Measurements from ENCODE around the gene DNM3.

- TF ChIP-seq POLR2AphosphoS5 (IDR thresholded peaks at IDR 0.05; ENCODE audit: insufficient read depth, low read depth, low read length) (no peak), CTCF (IDR thresholded peaks at IDR 0.05; ENCODE audit: extremely low read depth in 1 of 2, insufficient read depth in 1 of 2, low read depth in 1 of 2, low read length in 2 of 2) (no peak), GATA2 (IDR thresholded peaks at IDR 0.05; ENCODE audit: insufficient read depth, insufficient read length, low read depth, low read length) (no peak), POLR2A (IDR thresholded peaks at IDR 0.05; ENCODE audit: low read depth, low read length) (no peak), EZH2 (IDR thresholded peaks at IDR 0.05; ENCODE audit: borderline replicate concordance, low read depth, low read length, severe bottlenecking) (no peak), MAX (IDR thresholded peaks at IDR 0.05; ENCODE audit: insufficient read depth, insufficient read length) (no peak), JUN (IDR thresholded peaks at IDR 0.05; ENCODE audit: borderline replicate concordance, insufficient read depth, insufficient read length, low read depth) (no peak), FOS (IDR thresholded peaks at IDR 0.05; ENCODE audit: borderline replicate concordance, insufficient read depth, low read length) (no peak), MYC (IDR thresholded peaks at IDR 0.05; ENCODE audit: low read depth, low read length) (no peak)
Observed at GRCh38 chr1:171826973-171827372, 14.3 kb upstream of the DNM3 start.
